ENCODE data around the gene THSD7B. TPM values are rescaled to one million over a fixed set of nuclear protein-coding genes. Genes with fewer than 3 reads are reported as not detected.
A peak's percentile ranks its signal among the peaks of the same experiment; 100 is the strongest.

Gene THSD7B
- total RNA-seq, 1 experiment from 2014 or later: not detected

- in situ Hi-C loops (cut with HindIII; ENCODE audit: low pct_unique_long_range_greater_than_20kb, low sequenced_read_pairs): no loop called here
- no peak for DNase-seq (ENCODE audit: low read depth, low spot score)
Measured at GRCh38 chr2:136796339-136796738, 31.0 kb downstream of the THSD7B start.

GRCh38 chr2:136798766-136799165, 33.4 kb downstream of the THSD7B start:
- in situ Hi-C loops (cut with HindIII; ENCODE audit: low pct_unique_long_range_greater_than_20kb, low sequenced_read_pairs): no loop called here
- DNase-seq (ENCODE audit: low read depth, low spot score): peak; percentile 36

- DNase-seq (ENCODE audit: low read depth, low spot score): no peak
- in situ Hi-C loops (cut with HindIII; ENCODE audit: low pct_unique_long_range_greater_than_20kb, low sequenced_read_pairs): no loop called here
Measured at GRCh38 chr2:136801661-136802060, 36.3 kb downstream of the THSD7B start.

- in situ Hi-C loops (cut with HindIII; ENCODE audit: low pct_unique_long_range_greater_than_20kb, low sequenced_read_pairs): no loop called here
Measured at GRCh38 chr2:136809998-136810397, 44.7 kb downstream of the THSD7B start.

GRCh38 chr2:136818839-136819238, 53.5 kb downstream of the THSD7B start:
- in situ Hi-C loops (cut with HindIII; ENCODE audit: low pct_unique_long_range_greater_than_20kb, low sequenced_read_pairs): no loop called here
- DNase-seq (ENCODE audit: low read depth, low spot score): no peak

More at GRCh38 chr2:136809998-136810397, 44.7 kb downstream of the THSD7B start:
- DNase-seq (ENCODE audit: low read depth, low spot score): no peak

GRCh38 chr2:136823291-136823690, 57.9 kb downstream of the THSD7B start:
- in situ Hi-C loops (cut with HindIII; ENCODE audit: low pct_unique_long_range_greater_than_20kb, low sequenced_read_pairs): no loop called here
- no peak for DNase-seq (ENCODE audit: low read depth, low spot score)

- DNase-seq (ENCODE audit: low read depth, low spot score): no peak
- in situ Hi-C loops (cut with HindIII; ENCODE audit: low pct_unique_long_range_greater_than_20kb, low sequenced_read_pairs): no loop called here
Measured at GRCh38 chr2:136828162-136828561, 62.8 kb downstream of the THSD7B start.

- DNase-seq (ENCODE audit: low read depth, low spot score): no peak
- in situ Hi-C loops (cut with HindIII; ENCODE audit: low pct_unique_long_range_greater_than_20kb, low sequenced_read_pairs): no loop called here
Measured at GRCh38 chr2:136828774-136829173, 63.4 kb downstream of the THSD7B start.

GRCh38 chr2:136844546-136844945, 79.2 kb downstream of the THSD7B start:
- in situ Hi-C loops (cut with HindIII; ENCODE audit: low pct_unique_long_range_greater_than_20kb, low sequenced_read_pairs): no loop called here
- no peak for DNase-seq (ENCODE audit: low read depth, low spot score)

- no peak for DNase-seq (ENCODE audit: low read depth, low spot score)
- in situ Hi-C loops (cut with HindIII; ENCODE audit: low pct_unique_long_range_greater_than_20kb, low sequenced_read_pairs): no loop called here
Measured at GRCh38 chr2:136858656-136859055, 93.3 kb downstream of the THSD7B start.

GRCh38 chr2:136860443-136860958, 95.2 kb downstream of the THSD7B start:
- in situ Hi-C loops (cut with HindIII; ENCODE audit: low pct_unique_long_range_greater_than_20kb, low sequenced_read_pairs): no loop called here
- DNase-seq (ENCODE audit: low read depth, low spot score): no peak

- no peak for DNase-seq (ENCODE audit: low read depth, low spot score)
- in situ Hi-C loops (cut with HindIII; ENCODE audit: low pct_unique_long_range_greater_than_20kb, low sequenced_read_pairs): no loop called here
Measured at GRCh38 chr2:136863468-136863867, 98.1 kb downstream of the THSD7B start.

GRCh38 chr2:136863874-136864273, 98.5 kb downstream of the THSD7B start:
- DNase-seq (ENCODE audit: low read depth, low spot score): no peak
- in situ Hi-C loops (cut with HindIII; ENCODE audit: low pct_unique_long_range_greater_than_20kb, low sequenced_read_pairs): no loop called here

- no peak for DNase-seq (ENCODE audit: low read depth, low spot score)
- in situ Hi-C loops (cut with HindIII; ENCODE audit: low pct_unique_long_range_greater_than_20kb, low sequenced_read_pairs): no loop called here
Measured at GRCh38 chr2:136871424-136871823, 106.1 kb downstream of the THSD7B start.

GRCh38 chr2:136874258-136874657, 108.9 kb downstream of the THSD7B start:
- in situ Hi-C loops (cut with HindIII; ENCODE audit: low pct_unique_long_range_greater_than_20kb, low sequenced_read_pairs): no loop called here

GRCh38 chr2:136891100-136891499, 125.8 kb downstream of the THSD7B start:
- DNase-seq (ENCODE audit: low read depth, low spot score): no peak
- in situ Hi-C loops (cut with HindIII; ENCODE audit: low pct_unique_long_range_greater_than_20kb, low sequenced_read_pairs): no loop called here

More at GRCh38 chr2:136874258-136874657, 108.9 kb downstream of the THSD7B start:
- DNase-seq (ENCODE audit: low read depth, low spot score): peak; percentile 60

- DNase-seq (ENCODE audit: low read depth, low spot score): no peak
- in situ Hi-C loops (cut with HindIII; ENCODE audit: low pct_unique_long_range_greater_than_20kb, low sequenced_read_pairs): no loop called here
Measured at GRCh38 chr2:136894007-136894634, 128.8 kb downstream of the THSD7B start.

- in situ Hi-C loops (cut with HindIII; ENCODE audit: low pct_unique_long_range_greater_than_20kb, low sequenced_read_pairs): no loop called here
- no peak for DNase-seq (ENCODE audit: low read depth, low spot score)
Measured at GRCh38 chr2:136901732-136902131, 136.4 kb downstream of the THSD7B start.

- in situ Hi-C loops (cut with HindIII; ENCODE audit: low pct_unique_long_range_greater_than_20kb, low sequenced_read_pairs): no loop called here
- no peak for DNase-seq (ENCODE audit: low read depth, low spot score)
Measured at GRCh38 chr2:136905779-136906178, 140.4 kb downstream of the THSD7B start.

Measured in SK-MEL-5 (cell line).